PC-9 (cell line): ENCODE data around the gene TGIF2. TPM values are rescaled to one million over a fixed set of nuclear protein-coding genes. Genes with fewer than 3 reads are reported as not detected.

Source experiments
- Bru-seq: library from RNA; stranded (reverse); fragments of 400-500 nt; gene quantifications from one replicate; lab custom pipeline; 2021; lab: Mats Ljungman, UMichigan
- BruChase-seq, 2 experiments: library from RNA; stranded (reverse); fragments of 400-500 nt; gene quantifications; one replicate each; lab custom pipeline; 2021; lab: Mats Ljungman, UMichigan
- BruUV-seq: library from RNA; stranded (reverse); fragments of 400-500 nt; replicated peaks from 2 replicates; lab custom pipeline; 2021; lab: Mats Ljungman, UMichigan
- CTCF ChIA-PET: fragments of 300-600 bp; sonication (Branson Sonifier 250); formaldehyde crosslinking; loops from one replicate; lab custom pipeline; 2022; ENCODE audit warnings: antibody characterized with exemption; lab: Charles Lee
- POLR2A ChIA-PET: fragments of 300-600 bp; sonication (Branson Sonifier 250); formaldehyde crosslinking; loops from one replicate; lab custom pipeline; 2022; ENCODE audit warnings: antibody characterized with exemption; ENCODE audit not compliant: unreplicated experiment; lab: Charles Lee
- DNase-seq, 2 experiments: peaks; one replicate each; pipeline versions ENCODE4 v3.0.0 to v3.0.0-alpha.2; 2015 to 2022; ENCODE audit warnings: mixed read lengths in 1 of 2
- H2AFZ ChIP-seq: fragments of 200-600 bp; sonication (generic); 2 replicates; pipeline ENCODE4 v1.8.1; 2017; ENCODE audit warnings: antibody characterized with exemption
- H3F3A ChIP-seq: fragments of 200-600 bp; sonication (generic); 2 replicates; pipeline ENCODE4 v1.8.1; 2017; ENCODE audit warnings: antibody characterized with exemption, mild to moderate bottlenecking, low read depth; ENCODE audit not compliant: insufficient read depth
- H3K27ac ChIP-seq: fragments of 200-600 bp; sonication (generic); 2 replicates; pipeline ENCODE4 v1.6.1; 2016; ENCODE audit warnings: mixed run types
- H3K27me3 ChIP-seq: fragments of 200-600 bp; sonication (generic); 2 replicates; pipeline ENCODE4 v1.6.1; 2016; ENCODE audit warnings: low read depth, mixed run types; ENCODE audit not compliant: insufficient read depth
- H3K36me3 ChIP-seq: fragments of 200-600 bp; sonication (generic); 2 replicates; pipeline ENCODE4 v1.6.1; 2016; ENCODE audit warnings: low read depth, mixed run types
- H3K4me1 ChIP-seq: fragments of 200-600 bp; sonication (generic); replicated peaks from 2 replicates; pipeline ENCODE4 v1.6.1; 2016; ENCODE audit warnings: mixed run types; ENCODE audit not compliant: insufficient read depth
- H3K4me2 ChIP-seq: fragments of 200-600 bp; sonication (generic); 2 replicates; pipeline ENCODE4 v1.6.1; 2017; ENCODE audit warnings: mixed run types
- H3K4me3 ChIP-seq: fragments of 200-600 bp; sonication (generic); 2 replicates; pipeline ENCODE4 v1.6.1; 2016; ENCODE audit warnings: mixed run types
- H3K79me2 ChIP-seq: fragments of 200-600 bp; sonication (generic); 2 replicates; pipeline ENCODE4 v1.6.1; 2017; ENCODE audit warnings: low read depth, mixed run types
- H3K9me2 ChIP-seq: fragments of 200-600 bp; sonication (generic); 2 replicates; pipeline ENCODE4 v1.8.1; 2017; ENCODE audit warnings: mild to moderate bottlenecking; ENCODE audit not compliant: insufficient read depth
- H3K9me3 ChIP-seq: fragments of 200-600 bp; sonication (generic); 2 replicates; pipeline ENCODE4 v1.8.1; 2016; ENCODE audit warnings: low read depth; ENCODE audit not compliant: insufficient read depth
- H4K20me1 ChIP-seq: fragments of 200-600 bp; sonication (generic); 2 replicates; pipeline ENCODE4 v1.8.1; 2017; ENCODE audit not compliant: insufficient read depth
- CTCF ChIP-seq: fragments of 200-600 bp; sonication (generic); conservative IDR thresholded peaks from 2 replicates; pipeline ENCODE4 v1.6.1; 2017; ENCODE audit warnings: mixed run types, antibody characterized with exemption, mild to moderate bottlenecking, moderate library complexity
- EZH2 ChIP-seq: fragments of 200-600 bp; sonication (generic); IDR thresholded peaks from 2 replicates; pipeline ENCODE4 v1.8.0; 2017; ENCODE audit warnings: antibody characterized with exemption, low read depth
- intact Hi-C: fragments of 100-400 bp; cut with micrococcal nuclease; formaldehyde crosslinking; loops from one replicate; pipeline ENCODE4 v1.10.0; 2022; ENCODE audit not compliant: unreplicated experiment
- long read RNA-seq: library from polyadenylated mRNA; stranded (forward); transcript quantifications from one replicate; pipeline ENCODE4 v2.0.0, GENCODE V29; 2022
- total RNA-seq: library from RNA; stranded (reverse); gene quantifications from 2 replicates; pipeline ENCODE4 v1.2.3, GENCODE V29; 2021

Gene TGIF2
- total RNA-seq = 15.7 and 18.3 TPM in 2 replicates
- percentile 61 among the genes with signal in this experiment for Bru-seq, nascent RNA
- percentile 88 among the genes with signal in this experiment for BruChase-seq, experiment 1, labeled RNA remaining after a 2-hour chase
- BruChase-seq, experiment 2, labeled RNA remaining after a 6-hour chase = percentile 92 among the genes with signal in this experiment
- long read RNA-seq, partial matches to known transcripts = 1 of 12 reads
- long read RNA-seq, other reads (novel, unspliced or antisense) = 6 of 12 reads

GRCh38 chr20:36573103-36573797, at the start of gene TGIF2:
TGIF2 (plus strand) TSS chr20:36573597; CDS start chr20:36578775, 5,178 bp downstream.
- H4K20me1 ChIP-seq = no peaks in the 10 kb centered on the region
- H3K9me2 ChIP-seq = no peaks in the 10 kb centered on the region
- H2AFZ ChIP-seq = peak within 1 kb of the TSS; percentile 96
- peak within 1 kb of the TSS; percentile 75 for H3K4me3 ChIP-seq
- peaks cover 13% of the 10 kb centered on the region for H3K79me2 ChIP-seq
- TF ChIP-seq EZH2 (no peak), CTCF (no peak)
- H3K4me2 ChIP-seq = peak within 1 kb of the TSS; percentile 95
- DNase-seq = peak; percentile 52 to 91
- CTCF ChIA-PET = interaction anchor here (0.6 to 1.5 kb wide), 3 partner anchors 12 to 173 kb away, joined by 4 to 5 read pairs (median 4); partner anchors contain the start of gene NDRG3
- no peaks in the 10 kb centered on the region for H3K36me3 ChIP-seq
- H3K27ac ChIP-seq = no peak within 1 kb of the TSS
- POLR2A ChIA-PET = interaction anchor here (0.5 to 0.8 kb wide), 4 partner anchors 113 to 1897 kb away, joined by 3 to 18 read pairs (median 4); partner anchors contain the start of genes NDRG3 and PIGU
- H3K4me1 ChIP-seq = peaks cover 18% of the 10 kb centered on the region
- no TSS peak for BruUV-seq
- H3K9me3 ChIP-seq = no peaks in the 10 kb centered on the region
- H3K27me3 ChIP-seq = no peaks in the 10 kb centered on the region
- peaks cover 49% of the 10 kb centered on the region for H3F3A ChIP-seq
- intact Hi-C loops = loop anchor here (10.0 kb wide), 1 partner anchor 1118 kb away; the partner anchor contains the start of gene CEP250

DNA sequence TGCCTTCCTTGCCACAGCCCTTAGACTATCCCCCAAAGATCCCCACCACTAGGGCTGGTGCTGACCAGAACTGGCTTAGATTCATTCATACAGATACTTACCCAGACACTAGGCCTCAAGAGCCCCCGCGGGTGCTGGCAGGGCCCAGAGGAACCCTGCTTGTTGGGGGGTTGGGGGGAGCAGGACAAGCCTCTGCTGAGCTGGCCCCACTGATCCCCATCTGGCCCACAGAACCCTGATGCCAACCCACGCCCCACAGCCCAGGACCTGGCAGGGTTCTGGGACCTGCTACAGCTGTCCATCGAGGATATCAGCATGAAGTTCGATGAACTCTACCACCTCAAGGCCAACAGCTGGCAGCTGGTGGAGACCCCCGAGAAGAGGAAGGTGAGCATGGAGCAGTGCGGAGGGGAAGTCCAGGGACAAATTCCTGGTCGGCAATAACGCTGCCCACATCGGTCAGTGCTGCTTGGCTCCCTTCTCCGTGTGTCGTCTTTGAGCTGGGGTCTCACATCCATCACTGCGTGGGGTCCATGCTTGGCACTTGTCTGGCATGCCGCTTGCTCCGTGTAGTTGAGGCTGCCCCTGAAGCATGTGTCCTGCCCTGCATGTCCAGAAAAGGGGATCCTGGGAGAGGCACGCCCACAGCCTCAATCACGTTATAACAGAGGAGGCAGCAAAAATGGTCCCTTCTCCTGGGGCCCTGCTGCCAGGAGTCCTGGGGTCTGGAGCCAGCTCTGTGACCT, 47.6 kb upstream of the TGIF2 start:
- no TSS peak for BruUV-seq
- H2AFZ ChIP-seq = no peak overlapping the region
- ChIA-PET CTCF (interaction anchor here (0.6 kb wide), 1 partner anchor 153 kb away, joined by 4 read pairs; no protein-coding TSS in a partner anchor), POLR2A (no interaction called here)
- H3K9me3 ChIP-seq = no peaks in the 10 kb centered on the region
- no peak overlapping the region for H3K27ac ChIP-seq
- no peak overlapping the region for H3K4me2 ChIP-seq
- H3K27me3 ChIP-seq = no peaks in the 10 kb centered on the region
- intact Hi-C loops = no loop called here
- TF ChIP-seq CTCF (no peak), EZH2 (no peak)
- no peaks in the 10 kb centered on the region for H4K20me1 ChIP-seq
- H3K9me2 ChIP-seq = no peaks in the 10 kb centered on the region
- DNase-seq = no peak
- no peaks in the 10 kb centered on the region for H3K79me2 ChIP-seq
- no peaks in the 10 kb centered on the region for H3K4me1 ChIP-seq
- H3F3A ChIP-seq = no peaks in the 10 kb centered on the region
- H3K4me3 ChIP-seq = no peak overlapping the region
- no peaks in the 10 kb centered on the region for H3K36me3 ChIP-seq

DNA sequence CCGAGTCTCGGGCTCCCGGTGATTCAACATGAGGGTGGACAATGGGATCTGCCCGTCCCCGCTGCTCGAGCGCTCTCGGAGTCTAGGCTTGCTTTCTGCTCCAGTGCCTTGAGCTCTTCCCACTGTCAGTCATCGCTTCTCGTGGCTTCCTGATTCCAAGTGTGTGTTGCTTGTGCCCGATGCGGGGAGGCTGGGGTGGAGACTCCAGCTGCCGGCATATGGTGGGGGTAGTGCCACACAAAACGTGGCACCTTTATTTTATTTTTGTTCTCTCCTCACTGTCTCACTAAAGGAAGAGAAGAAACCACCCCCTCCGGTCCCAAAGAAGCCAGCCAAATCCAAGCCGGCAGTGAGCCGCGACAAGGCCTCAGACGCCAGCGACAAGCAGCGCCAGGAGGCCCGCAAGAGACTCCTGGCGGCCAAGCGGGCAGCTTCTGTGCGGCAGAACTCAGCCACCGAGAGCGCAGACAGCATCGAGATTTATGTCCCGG, 46.8 kb upstream of the TGIF2 start:
- intact Hi-C loops = no loop called here
- Histone ChIP-seq H2AFZ (no peak overlapping the region), H3K4me3 (no peak overlapping the region), H3F3A (no peaks in the 10 kb centered on the region), H3K79me2 (no peaks in the 10 kb centered on the region), H3K9me2 (no peaks in the 10 kb centered on the region), H3K27me3 (no peaks in the 10 kb centered on the region), H3K27ac (no peak overlapping the region), H3K36me3 (no peaks in the 10 kb centered on the region), H3K4me1 (no peaks in the 10 kb centered on the region), H3K9me3 (no peaks in the 10 kb centered on the region), H4K20me1 (no peaks in the 10 kb centered on the region), H3K4me2 (no peak overlapping the region)
- ChIA-PET CTCF (no interaction called here), POLR2A (no interaction called here)
- DNase-seq = no peak
- no peak for TF ChIP-seq CTCF
- no peak for TF ChIP-seq EZH2
- no TSS peak for BruUV-seq
